C1 segment of cervical spinal cord (tissue), 14 donors: ENCODE data around the gene NUBP2.
A peak's percentile ranks its signal among the peaks of the same experiment; 100 is the strongest.

Experiments used
- DNase-seq, 14 donors: peaks; one replicate each; lab custom pipeline; 2025; lab: John Stamatoyannopoulos, UW

The NUBP2 gene

GRCh38 chr16:1771864-1772361, 10.8 kb upstream of the NUBP2 start:
- DNase-seq = peak in 1 of 14 donors; percentile 43

GRCh38 chr16:1772362-1772907, 10.3 kb upstream of the NUBP2 start, which contains the start of gene EME2:
EME2 (plus strand) TSS chr16:1772810; CDS start chr16:1773228, 418 bp downstream.
- DNase-seq = peak in 1 of 14 donors; percentile 46

GRCh38 chr16:1772908-1773702, 9.7 kb upstream of the NUBP2 start, which contains the start of gene MRPS34:
MRPS34 (minus strand) TSS chr16:1773134; CDS start chr16:1773119, 15 bp downstream.
- peak; percentile 14 to 83 (median 70) for DNase-seq

GRCh38 chr16:1773703-1774447, 8.9 kb upstream of the NUBP2 start:
- peak in 4 of 14 donors; percentile 19 to 57 (median 27) for DNase-seq

GRCh38 chr16:1774448-1774780, 8.3 kb upstream of the NUBP2 start:
- DNase-seq = no peak

- no peak for DNase-seq
These were observed 7.5 kb upstream of the NUBP2 start for GRCh38 chr16:1775006-1775845.

GRCh38 chr16:1775846-1776671, 6.7 kb upstream of the NUBP2 start:
- no peak for DNase-seq

GRCh38 chr16:1776672-1776955, 6.1 kb upstream of the NUBP2 start:
- no peak for DNase-seq

- no peak for DNase-seq
These were observed 5.8 kb upstream of the NUBP2 start for GRCh38 chr16:1776991-1777374.

- DNase-seq = no peak
These were observed 5.2 kb upstream of the NUBP2 start for GRCh38 chr16:1777375-1778199.

- no peak for DNase-seq
These were observed 4.3 kb upstream of the NUBP2 start for GRCh38 chr16:1778200-1779179.

- no peak for DNase-seq
These were observed 3.5 kb upstream of the NUBP2 start for GRCh38 chr16:1779234-1779701.

GRCh38 chr16:1779741-1780676, 2.8 kb upstream of the NUBP2 start:
- no peak for DNase-seq

- no peak for DNase-seq
These were observed 2.1 kb upstream of the NUBP2 start for GRCh38 chr16:1780677-1781072.

GRCh38 chr16:1781254-1781653, 1.5 kb upstream of the NUBP2 start:
- DNase-seq = no peak

- DNase-seq = no peak
These were observed 877 bp upstream of the NUBP2 start for GRCh38 chr16:1781758-1782407.
